ENCODE measurements around the gene ZNF614.
"Not testable (repeated sequence)": the region's sequence is repeated elsewhere in the genome, so short reads cannot be mapped to it uniquely, and the experiment has no call there.

The ZNF614 gene
- 12.2 to 15.8 reads per million in 2 donors for total RNA-seq

DNA sequence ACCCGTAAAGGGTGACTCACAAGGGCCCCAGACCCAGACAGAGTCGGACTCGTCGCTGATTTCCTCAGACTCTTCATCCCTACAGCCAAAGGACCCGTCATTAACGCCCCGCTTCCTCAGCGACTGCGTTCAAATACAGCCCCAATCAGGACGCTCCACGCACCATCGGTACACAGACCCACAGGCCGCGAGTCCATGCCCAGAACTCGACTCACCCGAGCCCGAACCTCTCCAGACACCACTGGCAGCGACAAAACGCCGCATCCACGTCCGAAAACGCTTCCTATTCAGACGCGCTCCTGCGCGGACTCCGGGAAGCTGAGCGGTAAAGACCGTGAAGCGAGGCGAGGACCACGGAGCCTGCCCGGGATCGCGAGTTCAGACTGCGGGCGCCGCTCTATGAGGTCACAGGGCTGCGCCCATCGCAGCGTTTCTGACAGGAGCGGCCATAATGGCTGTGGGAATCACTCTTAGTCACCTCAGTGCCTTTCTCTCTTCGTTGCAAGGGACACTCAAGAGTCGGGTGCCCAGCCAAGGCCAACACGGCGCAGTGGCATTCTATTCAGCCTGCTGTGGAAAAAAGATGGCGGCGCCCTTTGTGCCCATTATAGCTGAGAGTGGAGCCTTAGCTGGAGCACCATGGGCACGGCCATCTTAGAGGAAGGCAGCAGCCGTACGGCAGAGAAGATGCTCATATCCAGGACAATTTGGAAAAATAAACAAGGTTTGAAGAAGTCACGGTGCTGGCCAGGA, at the start of gene ZNF614:
Gene ZNF614, minus strand, starts transcription at position 353 of the 753 bp plus-strand sequence. CDS start 2,634 bp downstream, outside the sequence.
- peak; percentile 46 to 91 (median 78) for DNase-seq

DNA sequence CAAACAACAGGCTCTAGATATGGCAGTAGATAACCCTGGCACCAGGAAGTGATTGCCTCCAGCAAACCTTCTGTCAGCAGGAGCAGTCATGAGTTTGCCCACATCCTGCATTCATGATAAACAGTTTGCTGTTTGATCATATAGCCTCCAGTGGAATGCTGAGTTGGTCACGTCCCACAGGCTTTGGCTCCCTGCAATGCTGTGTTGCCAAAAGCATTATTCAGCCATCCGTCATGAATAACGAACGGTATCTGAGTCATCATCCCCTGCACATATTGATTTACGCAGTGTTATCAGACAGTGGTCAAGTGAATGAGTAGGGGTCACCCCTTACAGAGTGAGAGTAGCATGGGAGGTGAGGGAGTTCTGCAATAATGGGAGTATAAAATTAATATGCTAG, 42.3 kb upstream of the ZNF614 start:
- DNase-seq: no peak

DNA sequence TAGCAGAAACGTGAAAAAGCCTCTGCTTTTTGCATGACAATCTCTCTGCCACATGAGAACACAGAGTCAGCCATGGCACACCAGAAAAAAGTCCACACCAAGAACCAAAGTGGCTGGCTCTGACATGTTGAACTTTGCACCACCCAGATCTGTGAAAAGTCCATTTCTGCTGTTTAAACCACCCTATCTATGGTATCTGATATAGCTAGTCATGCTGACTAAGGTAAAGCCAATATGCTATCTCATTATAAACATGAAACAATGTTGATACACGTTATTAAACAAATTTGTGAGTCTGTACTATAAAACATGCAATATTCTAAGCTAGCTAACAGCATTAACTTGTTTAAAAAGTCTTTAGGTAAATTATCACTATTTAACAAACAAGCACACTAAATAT, 41.5 kb upstream of the ZNF614 start:
- DNase-seq: no peak

DNA sequence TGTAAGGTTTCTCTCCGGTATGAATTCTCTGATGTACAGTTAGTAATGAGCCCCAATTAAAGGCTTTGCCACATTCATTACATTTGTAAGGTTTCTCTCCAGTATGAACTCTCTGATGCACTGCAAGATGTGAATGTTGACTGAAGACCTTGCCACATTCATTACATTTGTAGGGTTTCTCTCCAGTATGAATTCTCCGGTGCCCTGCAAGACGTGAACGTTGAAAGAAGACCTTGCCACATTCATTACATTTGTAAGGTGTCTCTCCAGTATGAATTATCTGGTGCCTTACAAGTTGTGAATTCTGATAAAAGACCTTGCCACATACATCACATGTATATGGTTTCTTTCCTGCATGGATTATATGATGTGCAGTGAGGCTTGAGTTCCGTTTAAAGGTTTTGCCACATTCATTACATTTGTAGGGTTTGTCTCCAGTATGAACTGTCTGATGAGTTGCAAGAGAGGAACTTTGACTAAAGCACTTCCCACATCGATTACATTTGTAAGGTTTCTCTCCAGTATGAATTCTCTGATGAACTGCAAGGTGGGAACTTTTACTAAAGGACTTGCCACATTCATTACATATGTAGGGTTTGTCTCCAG, 38.2 kb upstream of the ZNF614 start:
- DNase-seq: no peak

DNA sequence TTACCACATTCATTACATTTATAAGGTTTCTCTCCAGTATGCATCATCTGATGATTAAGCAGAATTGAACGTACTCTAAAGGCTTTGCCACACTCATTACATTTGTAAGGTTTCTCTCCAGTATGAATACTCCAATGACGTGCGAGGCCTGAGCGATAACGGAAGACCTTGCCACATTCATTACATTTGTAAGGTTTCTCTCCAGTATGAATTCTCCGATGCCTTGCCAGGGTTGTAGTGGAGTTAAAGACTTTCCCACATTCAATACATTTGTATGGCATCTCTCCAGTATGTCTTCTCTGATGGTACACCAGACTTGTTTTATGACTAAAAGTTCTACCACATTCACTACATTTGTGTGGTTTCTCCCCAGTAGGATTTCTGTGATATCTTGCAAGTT, 37.2 kb upstream of the ZNF614 start:
- DNase-seq: no peak

DNA sequence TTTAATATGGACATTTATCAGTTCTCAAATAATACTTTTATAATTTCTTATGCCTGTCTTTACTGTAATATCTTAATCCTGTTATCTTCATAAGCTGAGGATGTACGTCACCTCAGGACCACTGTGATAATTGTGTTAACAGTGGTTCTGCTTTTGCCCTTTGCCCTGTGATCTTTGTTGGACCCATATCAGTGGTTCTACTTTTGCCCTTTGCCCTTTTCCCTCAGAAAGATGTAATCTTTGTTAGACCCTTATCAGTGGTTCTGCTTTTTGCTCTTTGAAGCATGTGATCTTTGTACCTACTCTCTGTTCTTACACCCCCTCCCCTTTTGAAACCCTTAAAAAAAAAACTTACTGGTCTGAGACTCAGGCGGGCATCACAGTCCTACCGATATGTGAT, 28.3 kb upstream of the ZNF614 start:
- DNase-seq: not testable (repeated sequence)

DNA sequence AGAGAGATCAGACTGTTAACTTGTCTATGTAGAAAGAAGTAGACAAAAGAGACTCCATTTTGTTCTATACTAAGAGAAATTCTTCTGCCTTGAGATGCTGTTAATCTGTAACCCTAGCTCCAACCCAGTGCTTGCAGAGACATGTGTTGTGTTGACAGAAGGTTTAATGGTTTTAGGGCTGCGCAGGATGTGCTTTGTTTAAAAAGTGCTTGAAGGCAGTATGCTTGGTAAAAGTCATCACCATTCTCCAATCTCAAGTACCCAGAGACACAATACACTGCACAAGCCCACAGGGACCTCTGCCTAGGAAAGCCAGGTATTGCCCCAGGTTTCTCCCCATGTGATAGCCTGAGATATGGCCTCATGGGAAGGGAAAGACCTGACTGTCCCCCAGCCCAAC, 23.6 kb upstream of the ZNF614 start:
- not testable (repeated sequence) for DNase-seq

DNA sequence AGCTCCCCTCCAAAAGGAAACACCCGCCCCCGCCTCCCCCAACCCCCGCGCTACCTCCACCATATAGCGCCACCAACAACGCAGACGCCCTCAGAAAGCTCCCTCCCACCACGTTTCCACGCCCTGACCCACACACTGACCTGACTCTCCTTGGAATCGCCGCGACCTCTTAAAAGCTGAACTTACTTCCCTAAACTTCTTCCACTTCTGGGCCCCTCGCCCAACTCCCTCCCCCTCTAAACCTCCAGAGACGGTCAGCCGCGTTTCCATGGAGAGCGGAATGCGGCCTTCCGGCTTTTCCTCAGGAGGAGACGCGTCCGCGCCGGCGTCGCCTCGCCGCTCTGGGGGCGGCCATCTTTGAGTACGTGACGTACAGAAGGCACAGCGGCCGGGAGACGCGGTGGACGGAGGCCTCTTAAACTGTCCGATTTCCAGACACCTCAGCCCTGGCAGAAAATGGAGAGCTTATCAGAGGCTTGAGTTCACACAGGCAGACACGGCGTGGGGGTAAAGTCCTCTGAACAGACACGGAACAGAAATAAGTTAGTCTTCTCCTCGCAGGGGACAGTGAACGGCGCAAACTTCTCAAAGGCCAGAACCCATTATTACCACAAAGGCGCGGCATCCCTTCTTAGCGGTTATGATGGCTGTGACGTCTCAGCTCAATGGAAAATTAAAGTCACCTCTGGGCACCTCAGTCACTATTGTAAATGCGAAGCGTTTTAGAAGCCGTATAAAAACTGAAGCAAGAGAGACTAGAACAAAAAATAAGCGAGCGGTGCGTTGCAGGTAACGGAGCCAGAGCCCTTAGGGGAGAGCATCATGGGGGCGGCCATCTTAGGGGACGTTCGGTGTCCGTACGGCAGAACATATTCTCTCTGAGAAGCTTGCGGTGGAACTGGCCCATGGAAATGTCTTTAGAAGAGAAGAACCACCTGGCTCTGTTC, 20.6 kb upstream of the ZNF614 start, which contains the start of gene ZNF432:
Gene ZNF432, minus strand, starts transcription at position 284 of the 947 bp plus-strand sequence. CDS start 1,970 bp downstream, outside the sequence.
- DNase-seq: peak; percentile 51 to 92 (median 70)

DNA sequence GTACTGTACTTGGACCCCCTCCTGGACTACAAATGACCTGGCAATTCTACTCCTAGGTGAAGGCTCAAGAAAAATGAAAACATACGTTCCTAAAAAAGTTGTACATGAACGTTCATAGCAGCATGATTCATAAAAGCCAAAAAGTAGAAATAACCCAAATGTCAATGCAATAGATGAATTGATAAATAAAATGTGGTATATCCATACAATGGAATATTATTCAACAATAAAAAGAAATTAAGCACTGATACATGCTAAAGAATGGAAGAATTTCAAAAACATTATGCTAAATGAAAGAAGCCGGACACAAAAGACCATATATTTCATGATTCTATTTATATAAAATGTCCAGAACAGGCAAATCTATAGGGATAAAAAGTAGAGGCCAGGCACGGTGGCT, 11.0 kb upstream of the ZNF614 start:
- DNase-seq: no peak

DNA sequence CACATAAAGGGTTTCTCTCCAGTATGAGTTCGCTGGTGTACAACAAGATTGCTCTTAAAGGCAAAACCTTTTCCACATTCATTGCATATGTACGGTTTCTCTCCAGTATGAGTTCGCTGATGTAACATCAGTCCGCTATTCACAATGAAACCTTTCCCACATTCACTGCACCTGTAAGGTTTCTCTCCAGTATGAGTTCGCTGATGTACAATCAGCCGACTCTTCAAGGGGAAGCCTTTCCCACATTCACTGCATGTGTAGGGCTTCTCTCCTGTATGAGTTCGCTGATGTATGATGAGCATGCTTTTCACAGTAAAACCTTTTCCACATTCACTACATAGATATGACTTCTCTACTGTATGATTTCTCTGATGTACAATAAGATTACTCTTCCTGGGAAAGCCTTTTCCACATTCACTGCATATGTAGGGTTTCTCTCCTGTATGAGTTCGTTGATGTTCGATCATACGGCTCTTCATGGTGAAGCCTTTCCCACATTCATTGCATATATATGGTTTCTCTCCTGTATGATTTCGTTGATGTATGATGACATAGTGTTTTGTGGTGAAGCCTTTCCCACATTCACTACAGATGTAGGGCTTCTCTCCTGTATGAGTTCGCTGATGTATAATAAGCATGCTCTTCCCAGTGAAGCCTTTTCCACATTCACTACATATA, 6.0 kb upstream of the ZNF614 start:
- DNase-seq: peak in 1 of 5 experiments; percentile 10

DNA sequence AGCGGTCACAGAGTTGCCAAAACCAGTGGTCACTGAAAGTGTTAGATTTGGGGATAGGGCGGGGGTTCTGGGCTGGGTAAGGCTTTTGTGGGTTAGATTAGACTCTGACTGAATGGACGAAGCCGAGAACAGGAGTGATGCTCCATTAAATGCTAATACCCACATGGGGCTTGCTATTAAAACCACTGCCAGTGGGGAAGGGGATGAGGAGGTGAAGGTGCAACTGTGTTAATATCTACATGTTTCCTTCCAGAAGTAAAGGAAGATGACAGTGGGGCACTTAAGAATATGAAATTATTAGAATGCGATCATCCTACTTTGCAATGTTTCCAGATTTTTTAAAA, 573 bp upstream of the ZNF614 start:
- DNase-seq: no peak

DNA sequence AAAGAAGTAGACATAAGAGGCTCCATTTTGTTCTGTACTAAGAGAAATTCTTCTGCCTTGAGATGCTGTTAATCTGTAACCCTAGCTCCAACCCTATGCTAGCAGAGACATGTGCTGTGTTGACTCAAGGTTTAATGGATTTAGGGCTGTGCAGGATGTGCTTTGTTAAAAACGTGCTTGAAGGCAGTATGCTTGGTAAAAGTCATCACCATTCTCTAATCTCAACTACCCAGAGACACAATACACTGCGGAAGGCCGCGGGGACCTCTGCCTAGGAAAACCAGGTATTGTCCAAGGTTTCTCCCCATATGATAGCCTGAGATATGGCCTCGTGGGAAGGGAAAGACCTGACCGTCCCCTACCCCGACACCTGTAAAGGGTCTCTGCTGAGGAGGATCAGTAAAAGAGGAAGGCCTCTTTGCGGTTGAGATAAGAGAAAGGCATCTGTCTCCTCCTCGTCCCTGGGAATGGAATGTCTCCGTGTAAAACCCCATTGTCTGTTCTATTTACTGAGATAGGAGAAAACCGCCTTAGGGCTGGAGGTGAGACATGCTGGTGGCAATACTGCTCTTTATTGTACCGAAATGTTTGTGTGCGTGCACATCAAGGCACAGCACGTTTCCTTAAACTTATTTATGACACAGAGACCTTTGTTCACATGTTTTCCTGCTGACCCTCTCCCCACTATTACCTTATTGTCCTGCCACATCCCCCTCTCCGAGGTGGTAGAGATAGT, 1.8 kb downstream of the ZNF614 start:
- not testable (repeated sequence) for DNase-seq

DNA sequence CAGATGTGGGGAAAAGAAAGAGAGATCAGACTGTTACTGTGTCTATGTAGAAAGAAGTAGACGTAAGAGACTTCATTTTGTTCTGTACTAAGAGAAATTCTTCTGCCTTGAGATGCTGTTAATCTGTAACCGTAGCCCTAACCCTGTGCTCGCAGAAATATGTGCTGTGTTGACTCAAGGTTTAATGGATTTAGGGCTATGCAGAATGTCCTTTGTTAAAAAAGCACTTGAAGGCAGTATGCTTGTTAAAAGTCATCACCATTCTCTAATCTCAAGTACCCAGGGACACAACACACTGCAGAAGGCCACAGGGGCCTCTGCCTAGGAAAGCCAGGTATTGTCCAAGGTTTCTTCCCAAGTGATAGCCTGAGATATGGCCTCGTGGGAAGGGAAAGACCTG, 3.7 kb downstream of the ZNF614 start:
- not testable (repeated sequence) for DNase-seq

DNA sequence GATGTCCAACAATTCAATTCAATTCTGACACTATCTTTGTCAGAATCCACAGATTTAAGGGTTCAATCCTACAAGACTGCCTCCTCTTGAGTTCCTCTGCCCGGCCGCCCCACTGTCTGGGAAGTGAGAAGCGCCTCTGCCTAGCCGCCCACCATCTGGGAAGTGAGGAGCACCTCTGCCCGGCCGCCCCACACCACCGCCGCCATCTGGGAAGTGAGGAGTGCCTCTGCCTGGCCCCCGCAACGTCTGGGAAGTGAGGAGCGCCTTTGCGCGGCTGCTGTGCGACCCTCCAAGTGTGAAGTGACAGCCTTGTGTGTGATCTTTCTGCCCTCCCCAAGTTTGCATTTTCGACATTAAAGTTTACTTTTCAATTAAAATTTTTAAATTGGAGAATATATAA, 6.0 kb downstream of the ZNF614 start:
- DNase-seq: no peak

DNA sequence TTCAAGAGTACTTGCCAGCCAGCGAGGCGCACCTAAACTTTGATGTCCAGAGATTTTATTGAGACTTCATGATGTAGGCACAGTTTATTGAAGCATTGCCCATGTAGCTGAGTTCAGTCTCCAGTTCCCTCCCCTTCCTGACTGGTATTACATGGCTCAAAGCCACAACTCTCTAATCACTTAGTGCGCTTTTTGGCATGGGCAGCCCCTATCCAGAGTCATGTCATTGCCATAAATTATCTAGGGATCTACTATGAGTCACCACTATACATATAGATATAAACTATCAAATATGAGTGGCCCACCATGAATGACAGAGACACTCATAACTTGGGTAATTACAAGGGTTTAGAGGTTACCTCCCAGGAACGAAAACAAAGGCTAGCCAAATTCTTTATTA, 7.7 kb downstream of the ZNF614 start:
- DNase-seq: no peak

DNA sequence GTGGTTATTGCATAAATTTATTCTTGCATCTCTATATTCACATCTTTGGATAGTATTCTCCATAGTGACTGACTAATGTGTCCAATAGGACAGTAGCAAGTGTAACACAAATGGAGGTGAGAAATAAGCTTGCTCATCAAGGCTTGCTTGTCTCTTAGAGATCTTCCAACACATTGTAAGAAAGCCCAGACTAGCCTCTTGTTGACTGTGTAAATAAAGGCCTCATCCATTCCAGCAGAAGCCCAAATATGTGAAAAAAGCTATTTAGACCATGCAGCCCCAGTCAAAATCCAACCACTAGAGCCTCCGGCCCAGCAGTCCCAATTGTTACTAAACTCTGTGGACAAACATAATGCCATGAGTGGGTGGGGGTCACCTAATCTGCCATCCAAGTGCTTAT, 17.5 kb downstream of the ZNF614 start:
- DNase-seq: no peak

DNA sequence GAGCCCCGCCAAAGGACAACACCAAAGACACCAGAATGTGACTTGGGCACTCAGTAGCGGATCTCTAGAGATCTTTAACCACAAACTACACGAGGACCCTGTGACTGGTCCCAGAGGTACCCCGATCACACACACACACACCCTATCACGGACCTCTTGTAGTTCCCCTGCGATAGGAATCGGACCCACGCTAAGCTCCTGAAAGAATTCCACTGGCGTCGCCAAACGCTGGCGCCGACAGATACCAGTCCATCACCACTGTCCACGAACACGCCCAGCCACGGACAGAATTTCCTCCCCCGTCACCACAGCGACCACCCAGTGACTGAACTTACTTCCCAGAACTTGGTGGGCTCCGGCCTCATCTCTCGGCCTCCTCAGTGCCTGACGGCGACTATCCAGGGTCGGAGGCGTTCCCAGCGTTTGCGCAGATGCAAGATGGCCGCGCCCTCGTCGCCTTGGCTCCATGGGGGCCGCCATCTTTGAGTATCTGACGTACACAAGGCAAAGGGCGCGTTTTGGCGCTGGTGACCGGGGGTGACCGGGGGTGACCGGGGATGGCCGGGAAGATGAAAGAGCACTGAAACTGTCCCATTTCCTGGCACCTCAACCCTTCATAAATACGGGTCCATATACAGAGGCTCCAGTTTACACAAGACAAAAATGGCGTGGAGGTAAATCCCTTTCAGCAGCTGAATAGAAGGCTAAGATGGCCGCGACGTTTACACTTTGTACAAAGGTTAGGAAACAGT, 20.2 kb downstream of the ZNF614 start, which contains the start of gene ZNF615:
Gene ZNF615, minus strand, starts transcription at position 406 of the 752 bp plus-strand sequence. CDS start 4,500 bp downstream, outside the sequence.
- DNase-seq: peak; percentile 60 to 89 (median 77)

DNA sequence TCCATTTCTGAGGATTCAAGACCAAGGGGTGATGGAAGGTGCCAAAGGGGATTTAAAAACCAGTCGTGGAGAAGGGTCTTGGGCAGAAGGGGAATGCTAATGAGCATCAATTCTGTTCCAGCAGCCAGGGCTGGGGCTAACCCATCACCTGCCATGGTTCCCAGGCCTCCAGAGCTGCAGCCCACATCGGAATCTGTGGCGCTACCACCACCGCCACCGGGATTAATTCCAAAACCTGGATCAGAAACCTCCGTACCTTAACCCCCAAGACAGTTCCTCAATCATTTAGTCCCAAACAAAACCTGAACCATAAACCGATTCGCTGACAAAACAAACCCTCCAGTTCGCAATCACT, 20.8 kb downstream of the ZNF614 start:
- DNase-seq: no peak

DNA sequence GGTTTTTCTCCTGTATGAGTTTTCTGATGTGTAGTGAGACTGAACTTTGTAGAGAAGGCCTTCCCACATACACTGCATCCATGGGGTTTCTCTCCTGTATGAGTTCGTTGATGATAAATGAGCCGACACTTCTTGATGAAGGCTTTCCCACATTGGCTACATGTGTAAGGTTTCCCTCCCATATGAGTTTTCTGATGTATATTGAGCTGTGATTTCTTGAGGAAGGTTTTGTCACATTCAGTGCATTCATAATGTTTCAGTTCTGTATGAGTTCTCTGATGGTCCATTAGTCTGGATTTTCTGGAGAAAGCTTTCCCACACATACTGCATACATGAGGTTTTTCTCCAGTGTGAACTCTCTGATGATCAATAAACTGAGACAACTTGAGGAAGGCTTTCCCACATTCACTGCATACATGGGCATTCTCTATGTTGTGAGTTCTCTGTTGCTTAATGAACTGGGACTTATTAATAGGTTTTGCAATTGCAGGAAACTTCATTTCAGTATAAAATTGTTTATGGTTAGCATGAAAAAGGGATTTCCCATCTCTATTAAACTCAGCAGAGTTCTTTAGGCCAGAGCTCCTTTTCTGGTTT, 34.0 kb downstream of the ZNF614 start:
- no peak for DNase-seq

DNA sequence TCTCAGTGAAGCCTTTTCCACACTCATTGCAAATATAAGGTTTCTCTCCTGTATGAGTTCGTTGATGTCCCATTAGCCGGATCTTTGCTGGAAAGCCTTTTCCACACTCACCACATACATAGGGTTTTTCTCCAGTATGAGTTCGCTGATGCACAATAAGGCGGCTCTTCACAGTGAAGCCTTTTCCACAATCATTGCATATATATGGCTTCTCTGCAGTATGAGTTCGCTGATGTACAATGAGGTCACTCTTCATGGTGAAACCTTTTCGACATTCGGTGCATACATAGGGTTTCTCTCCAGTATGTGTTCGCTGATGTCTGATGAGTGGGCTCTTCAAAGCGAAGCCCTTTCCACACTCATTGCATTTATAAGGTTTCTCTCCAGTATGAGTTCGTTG, 34.8 kb downstream of the ZNF614 start:
- no peak for DNase-seq
